NOMO-1 treated with DMSO at 0.1 percent for 48 hours (cell line): ENCODE data around the gene ADCY1.
"Not testable (repeated sequence)": the region's sequence is repeated elsewhere in the genome, so short reads cannot be mapped to it uniquely, and the experiment has no call there.

Experiments
- DNase-seq: peaks from one replicate; lab custom pipeline; 2025; ENCODE audit not compliant: unreplicated experiment; lab: John Stamatoyannopoulos, UW

The ADCY1 gene

GRCh38 chr7:45708046-45708950, 134.1 kb downstream of the ADCY1 start:
- no peak for DNase-seq

DNA sequence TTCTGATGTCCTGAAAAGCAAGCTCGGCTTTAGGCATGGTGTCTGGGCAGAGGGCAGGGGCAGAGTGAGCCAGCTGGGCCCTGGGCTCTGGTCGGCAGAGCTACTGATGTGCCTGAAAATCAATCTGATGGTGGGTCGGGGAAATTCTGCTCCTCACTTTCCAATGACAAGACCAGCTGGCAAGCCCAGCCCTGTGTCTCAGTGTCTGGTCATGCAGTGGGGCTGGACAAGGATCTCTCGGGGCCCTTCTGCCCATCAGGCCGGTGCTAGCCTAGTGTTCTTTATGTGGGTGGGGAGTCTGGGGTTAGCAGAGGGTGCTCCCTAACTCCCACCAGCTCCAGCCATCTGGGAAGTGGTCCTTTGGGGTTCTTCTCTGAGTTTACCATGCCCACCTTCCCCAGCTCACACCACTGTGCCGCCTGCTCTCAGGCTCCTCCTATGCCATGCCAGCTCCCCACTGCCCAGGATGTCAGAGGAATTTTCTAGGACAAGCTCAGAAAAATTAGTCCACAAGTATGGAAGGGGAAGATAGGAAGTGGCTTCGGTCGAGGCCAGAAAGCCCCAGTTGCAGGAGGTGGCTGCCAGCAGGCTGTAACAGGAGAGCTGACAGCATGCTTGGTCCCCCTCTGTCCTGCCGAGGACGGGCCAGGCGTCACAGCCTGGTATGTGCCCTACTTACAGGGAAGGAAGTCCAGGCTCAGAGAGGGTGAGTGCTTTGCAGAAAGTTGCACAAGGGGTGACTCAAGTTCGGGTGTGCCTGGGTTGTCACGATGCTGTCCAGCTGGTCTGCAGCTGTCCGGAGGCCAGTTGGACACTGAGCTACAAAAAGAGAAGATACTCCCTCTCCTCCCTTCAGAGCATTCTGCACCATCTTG, 135.2 kb downstream of the ADCY1 start:
- no peak for DNase-seq

- DNase-seq, result no peak
These were observed 136.3 kb downstream of the ADCY1 start for GRCh38 chr7:45710271-45711160.

DNA sequence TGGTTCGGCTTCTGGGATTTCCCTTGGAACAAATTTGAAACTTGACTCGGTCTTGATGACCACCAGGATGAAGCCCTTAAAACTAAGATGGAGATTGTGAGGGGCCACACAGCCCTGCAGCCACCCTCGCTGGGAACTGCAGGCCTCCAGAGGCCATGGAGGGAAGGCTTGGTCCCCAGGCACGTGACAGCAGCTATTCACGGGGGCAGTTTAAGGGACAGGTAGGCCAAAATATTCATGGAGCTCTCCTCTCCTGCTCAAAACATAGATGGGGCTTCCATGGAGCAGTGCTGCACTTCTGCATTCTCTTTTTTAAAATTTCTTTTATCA, 137.0 kb downstream of the ADCY1 start:
- no peak for DNase-seq

DNA sequence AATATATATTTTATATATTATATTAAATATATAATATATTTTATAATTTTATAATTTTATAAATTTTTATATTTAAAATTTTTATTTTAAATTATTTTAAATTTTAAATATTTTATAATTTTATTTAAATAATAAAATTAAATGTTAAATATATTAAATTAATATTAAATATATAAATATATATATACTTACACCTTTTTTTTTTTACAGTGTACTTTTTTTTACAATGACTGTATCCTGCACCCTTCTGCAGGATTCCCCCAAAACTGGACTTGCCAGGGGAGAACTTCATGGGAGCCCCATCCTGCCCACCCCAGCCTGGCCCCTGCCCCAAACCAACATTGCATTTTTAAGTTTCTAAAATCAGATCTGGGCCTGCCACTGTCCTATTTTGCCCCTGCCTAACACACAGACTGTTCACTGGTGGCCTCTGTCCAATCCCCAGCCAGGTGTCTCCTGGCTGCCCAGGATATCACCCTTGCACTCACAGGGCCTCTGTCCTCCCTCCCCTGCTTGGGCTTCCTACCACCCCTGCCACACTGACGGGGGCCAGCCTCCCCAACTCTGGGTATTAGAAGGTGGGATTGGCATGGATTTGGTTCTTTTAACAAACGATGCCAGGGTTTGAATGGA, 138.0 kb downstream of the ADCY1 start:
- DNase-seq, result no peak

- no peak for DNase-seq
These were observed 138.9 kb downstream of the ADCY1 start for GRCh38 chr7:45712872-45713668.

DNA sequence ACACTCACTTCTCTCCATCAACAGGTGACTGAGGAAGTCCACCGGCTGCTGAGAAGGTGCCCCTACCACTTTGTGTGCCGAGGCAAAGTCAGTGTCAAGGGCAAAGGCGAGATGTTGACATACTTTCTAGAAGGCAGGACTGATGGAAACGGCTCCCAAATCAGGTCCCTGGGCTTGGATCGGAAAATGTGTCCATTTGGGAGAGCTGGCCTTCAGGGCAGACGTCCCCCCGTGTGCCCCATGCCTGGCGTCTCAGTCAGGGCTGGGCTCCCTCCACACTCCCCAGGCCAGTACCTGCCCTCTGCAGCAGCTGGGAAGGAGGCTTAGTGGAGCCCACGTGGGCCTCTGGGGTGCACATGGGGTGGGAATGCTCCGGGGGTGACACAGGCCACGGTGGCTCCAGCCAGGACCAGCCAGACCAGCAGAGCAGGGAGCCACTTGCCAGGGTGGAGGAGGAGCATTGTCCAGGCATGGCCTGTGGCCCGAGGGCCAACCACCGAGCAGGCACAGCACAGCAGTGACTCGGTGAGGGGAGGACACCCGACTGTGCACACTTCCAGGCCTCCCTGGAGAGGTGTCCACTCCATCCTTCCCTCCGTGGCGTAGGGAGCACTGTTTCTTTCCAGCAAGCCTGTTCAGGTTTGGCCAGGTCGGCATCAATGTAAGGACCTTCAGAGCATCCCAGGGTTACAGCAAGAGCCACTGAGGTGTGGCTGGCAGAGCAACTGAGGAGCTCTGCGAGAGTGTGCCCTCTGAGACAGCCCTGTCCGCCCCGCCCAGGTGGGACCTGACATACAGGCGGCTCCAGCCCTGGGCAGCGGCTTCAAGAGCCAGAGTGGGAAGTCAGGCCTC, 139.7 kb downstream of the ADCY1 start:
- no peak for DNase-seq

DNA sequence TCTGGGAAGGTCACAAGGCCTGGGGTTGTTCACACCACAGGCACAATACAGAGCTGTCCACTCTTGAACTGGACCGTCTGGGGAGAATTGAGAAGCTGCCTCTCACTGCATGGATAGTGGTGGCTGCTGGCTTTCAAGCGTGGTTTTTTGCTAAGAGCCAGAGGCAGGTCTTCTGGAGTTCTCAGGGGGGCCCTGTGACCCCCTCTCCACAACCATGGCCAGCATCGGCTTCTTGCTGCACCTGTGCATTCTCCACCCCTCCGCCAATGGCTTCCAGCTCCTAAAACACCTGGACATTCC, 140.3 kb downstream of the ADCY1 start:
- DNase-seq, result no peak

- DNase-seq, result no peak
These were observed 141.5 kb downstream of the ADCY1 start for GRCh38 chr7:45715471-45716352.

- no peak for DNase-seq
These were observed 142.4 kb downstream of the ADCY1 start for GRCh38 chr7:45716380-45717203.

DNA sequence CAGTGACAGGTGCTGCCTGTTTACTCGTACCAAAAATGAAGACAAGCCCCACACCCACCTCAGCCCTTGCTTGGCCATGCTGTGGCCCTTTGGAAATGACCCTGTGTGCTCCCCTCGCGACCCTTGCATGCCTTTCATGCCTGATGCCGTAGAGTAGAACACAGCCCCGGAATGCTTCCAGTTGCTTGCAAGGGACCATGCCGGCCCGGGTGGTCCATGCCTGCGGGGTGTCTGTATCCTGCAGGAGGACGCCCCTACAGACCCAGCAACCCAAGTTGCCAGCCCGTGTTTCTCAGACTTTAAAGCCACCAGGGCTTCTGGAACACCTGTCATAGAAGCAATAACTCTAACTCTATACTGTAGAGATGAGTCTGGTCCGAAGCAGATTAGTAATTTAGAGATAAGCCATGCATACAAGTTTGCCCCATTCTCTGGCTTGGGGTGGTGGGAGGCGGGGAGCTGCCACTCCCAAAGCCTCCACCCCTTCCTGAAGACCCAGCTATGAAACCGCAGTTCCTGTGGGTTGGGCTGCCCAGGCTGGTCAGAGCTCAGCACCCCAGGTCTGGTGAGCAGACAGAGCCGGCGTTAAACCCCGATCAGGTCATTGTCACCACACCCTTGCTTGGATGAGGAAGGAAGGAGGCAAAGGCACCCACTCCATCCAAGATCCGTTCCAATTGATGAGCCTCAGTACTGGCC, 143.5 kb downstream of the ADCY1 start:
- no peak for DNase-seq

GRCh38 chr7:45718464-45719330, 144.5 kb downstream of the ADCY1 start:
- no peak for DNase-seq

DNA sequence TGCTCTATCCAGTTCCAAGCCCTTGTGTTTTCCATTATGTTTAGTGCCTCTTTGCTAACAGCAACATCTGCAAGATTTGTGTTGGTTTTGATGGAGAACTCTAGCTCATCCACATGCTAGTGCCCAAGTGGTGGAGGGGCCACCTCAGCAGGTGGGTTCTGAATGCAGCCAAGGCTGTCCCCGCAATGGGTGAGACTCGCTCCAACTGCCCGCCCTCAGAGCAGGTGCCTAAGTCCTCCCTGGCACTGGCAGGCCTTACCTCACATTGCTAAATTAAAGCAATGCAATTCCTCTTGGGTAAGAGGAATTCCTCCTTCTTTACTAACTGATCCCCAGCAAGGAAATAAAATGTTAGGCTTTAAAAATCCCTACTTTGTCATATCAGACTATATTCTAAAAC, 146.8 kb downstream of the ADCY1 start:
- no peak for DNase-seq

- no peak for DNase-seq
These were observed 147.8 kb downstream of the ADCY1 start for GRCh38 chr7:45721686-45722598.

- DNase-seq, result not testable (repeated sequence)
These were observed 151.1 kb downstream of the ADCY1 start for GRCh38 chr7:45725231-45725630.
